ENCODE results near the gene INPP1.
A peak's percentile ranks its signal among the peaks of the same experiment; 100 is the strongest.

INPP1 gene

GRCh38 chr2:190408538-190409271 is 65.3 kb downstream of the INPP1 start:
- peak; percentile 45 to 66 (median 47) for DNase-seq (ENCODE audit: low read depth in 3 of 3)

GRCh38 chr2:190409616-190410015 is 66.2 kb downstream of the INPP1 start:
- DNase-seq (ENCODE audit: low read depth in 3 of 3): no peak

GRCh38 chr2:190410166-190410565 is 66.8 kb downstream of the INPP1 start:
- no peak for DNase-seq (ENCODE audit: low read depth in 3 of 3)

- DNase-seq (ENCODE audit: low read depth in 3 of 3): no peak
Observed at GRCh38 chr2:190412966-190413365, 69.6 kb downstream of the INPP1 start.

GRCh38 chr2:190413421-190413820 is 70.0 kb downstream of the INPP1 start:
- no peak for DNase-seq (ENCODE audit: low read depth in 3 of 3)

- no peak for DNase-seq (ENCODE audit: low read depth in 3 of 3)
Observed at GRCh38 chr2:190415251-190415650, 71.9 kb downstream of the INPP1 start.

- DNase-seq (ENCODE audit: low read depth in 3 of 3): no peak
Observed at GRCh38 chr2:190415794-190416775, 72.7 kb downstream of the INPP1 start.

- no peak for DNase-seq (ENCODE audit: low read depth in 3 of 3)
Observed at GRCh38 chr2:190417045-190417842, 73.9 kb downstream of the INPP1 start.

GRCh38 chr2:190418727-190419126 is 75.3 kb downstream of the INPP1 start:
- DNase-seq (ENCODE audit: low read depth in 3 of 3): no peak

- no peak for DNase-seq (ENCODE audit: low read depth in 3 of 3)
Observed at GRCh38 chr2:190420801-190421200, 77.4 kb downstream of the INPP1 start.
